DMS79 treated with DMSO at 0.1 percent for 48 hours (cell line): ENCODE data around the gene PSMA6.
"Not testable (repeated sequence)": the region's sequence is repeated elsewhere in the genome, so short reads cannot be mapped to it uniquely, and the experiment has no call there.

Source experiments
- DNase-seq: peaks from one replicate; lab custom pipeline; 2025; lab: John Stamatoyannopoulos, UW

PSMA6 gene

GRCh38 chr14:35344107-35344807, 52.1 kb downstream of the PSMA6 start:
- DNase-seq, result no peak

GRCh38 chr14:35346738-35347322, 54.6 kb downstream of the PSMA6 start:
- no peak for DNase-seq

DNA sequence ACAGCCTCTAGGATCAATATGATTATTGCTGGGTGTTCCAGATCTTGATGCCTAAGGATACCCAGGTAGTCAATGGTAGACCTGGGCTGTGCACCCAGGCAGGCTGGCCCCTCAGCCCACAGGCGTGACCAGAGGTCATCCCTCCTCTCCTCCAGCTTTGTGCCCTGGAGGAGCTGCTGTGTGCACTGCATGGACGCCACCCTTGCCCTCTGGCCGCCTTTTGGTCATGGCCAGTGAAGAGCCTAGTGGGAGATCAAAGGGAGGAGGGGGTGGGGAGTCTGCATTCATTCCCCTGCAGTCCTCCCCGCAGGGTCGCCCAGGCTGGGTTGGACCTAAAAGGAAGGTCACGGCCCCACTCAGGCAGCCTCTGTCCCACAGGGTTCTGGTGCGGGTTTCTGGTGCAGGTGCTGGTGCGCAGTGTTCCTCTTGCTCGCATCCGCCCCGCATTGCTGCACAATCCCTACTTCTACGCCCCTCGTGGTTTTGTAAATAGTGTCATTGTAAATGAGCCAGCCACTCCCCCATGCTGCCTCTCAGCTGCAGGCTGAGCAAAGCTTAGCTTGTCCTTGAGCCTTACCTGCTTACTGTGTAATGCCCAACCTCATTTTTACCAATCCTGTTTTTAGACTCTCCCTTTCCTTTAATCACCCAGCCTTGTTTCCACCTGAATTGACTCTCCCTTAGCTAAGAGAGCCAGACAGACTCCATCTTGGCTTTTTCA, 55.3 kb downstream of the PSMA6 start:
- no peak for DNase-seq

DNA sequence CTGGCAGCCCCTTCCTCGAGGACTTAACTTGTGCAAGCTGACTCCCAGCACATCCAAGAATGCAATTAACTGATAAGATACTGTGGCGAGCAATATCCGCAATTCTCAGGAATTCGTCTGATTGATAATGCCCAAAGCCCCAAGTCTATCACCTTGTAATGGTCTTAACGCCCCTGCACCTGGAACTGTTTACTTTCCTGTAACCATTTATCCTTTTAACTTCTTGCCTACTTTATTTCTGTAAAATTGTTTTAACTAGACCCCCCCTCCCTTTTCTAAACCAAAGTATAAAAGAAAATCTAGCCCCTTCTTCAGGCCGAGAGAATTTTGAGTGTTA, 55.8 kb downstream of the PSMA6 start:
- DNase-seq, result not testable (repeated sequence)

GRCh38 chr14:35349496-35350365, 57.5 kb downstream of the PSMA6 start:
- DNase-seq, result no peak

- DNase-seq, result no peak
Observed at GRCh38 chr14:35351497-35351896, 59.3 kb downstream of the PSMA6 start.

- DNase-seq, result no peak
Observed at GRCh38 chr14:35351897-35352273, 59.7 kb downstream of the PSMA6 start.

GRCh38 chr14:35352274-35353233, 60.4 kb downstream of the PSMA6 start:
- DNase-seq, result no peak

DNA sequence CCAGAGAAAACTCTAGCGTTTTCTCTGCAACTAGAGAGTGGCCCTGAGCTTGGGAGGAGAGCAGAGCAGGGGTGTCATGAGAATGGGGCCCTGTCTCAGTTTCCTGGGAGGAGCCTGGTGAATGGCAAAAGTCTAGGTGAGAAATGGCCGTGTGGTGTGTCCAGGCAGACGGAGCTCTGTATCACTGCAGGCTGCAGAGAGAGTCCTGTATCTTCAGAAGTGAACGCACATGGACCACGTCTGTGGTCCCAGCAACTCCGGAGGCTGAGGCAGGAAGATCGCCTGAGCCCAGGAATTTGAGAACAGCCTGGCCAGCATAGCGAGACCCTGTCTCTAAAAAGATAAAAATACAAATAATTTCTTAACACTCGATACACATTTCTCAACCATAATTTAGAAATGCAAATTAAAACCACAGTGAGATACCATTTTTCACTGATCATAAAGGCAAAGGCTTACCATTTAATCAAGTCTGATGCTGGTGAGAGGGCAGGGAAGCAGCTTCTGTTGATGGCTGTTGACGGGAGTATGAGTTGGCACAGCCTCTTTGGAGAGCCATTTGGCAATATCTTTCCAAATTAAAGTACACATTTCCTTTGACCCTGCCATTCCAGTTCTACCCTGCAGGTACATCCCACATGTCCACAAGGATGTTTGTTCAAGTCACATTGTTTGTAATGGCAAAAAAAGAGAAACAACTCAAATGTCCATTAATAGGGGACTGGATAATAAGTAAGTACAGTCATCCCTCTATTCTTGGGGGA, 61.4 kb downstream of the PSMA6 start:
- DNase-seq, result no peak

GRCh38 chr14:35355235-35355634, 63.1 kb downstream of the PSMA6 start:
- DNase-seq, result not testable (repeated sequence)

DNA sequence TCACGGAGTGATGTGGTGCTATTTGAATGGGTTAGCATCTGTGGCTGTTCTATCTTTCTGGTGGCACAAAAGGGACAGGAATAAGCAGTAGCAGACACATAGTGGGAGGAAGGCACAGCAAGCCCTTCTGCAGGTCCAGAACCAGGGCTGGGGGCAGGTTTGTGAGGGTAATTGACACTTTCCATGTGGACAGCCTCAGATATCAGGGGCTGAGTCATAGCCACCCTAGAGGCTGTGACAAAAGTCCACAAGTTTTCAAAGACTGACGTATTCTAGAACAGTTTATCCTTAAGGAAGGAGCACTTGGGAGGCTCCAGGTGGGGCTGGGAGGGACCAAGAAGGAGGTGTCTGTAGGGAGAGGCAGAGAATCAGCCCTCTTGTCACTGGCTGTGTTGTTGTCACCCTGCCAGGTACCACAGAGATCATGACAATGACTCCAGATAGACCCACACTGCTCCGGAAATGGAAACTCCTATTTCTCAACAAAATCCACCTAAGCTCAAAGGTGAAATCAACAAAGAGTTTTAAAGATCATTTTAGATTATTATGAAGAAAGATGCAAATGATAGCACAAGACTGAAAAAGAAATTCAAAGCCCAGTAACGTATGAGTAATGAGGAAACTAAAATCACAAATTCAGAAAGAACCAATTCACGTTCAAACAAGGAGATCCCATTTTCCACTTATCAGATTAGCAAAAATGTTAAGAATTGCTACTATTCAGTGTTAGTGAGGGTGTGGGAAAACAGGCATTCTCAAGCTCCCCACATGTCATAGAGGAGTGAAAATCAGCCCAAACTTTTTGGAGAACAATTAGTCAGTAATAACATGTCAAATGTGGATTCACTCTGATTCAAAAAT, 64.0 kb downstream of the PSMA6 start:
- no peak for DNase-seq

- not testable (repeated sequence) for DNase-seq
Observed at GRCh38 chr14:35359655-35360054, 67.5 kb downstream of the PSMA6 start.

- no peak for DNase-seq
Observed at GRCh38 chr14:35361141-35361480, 68.9 kb downstream of the PSMA6 start.

DNA sequence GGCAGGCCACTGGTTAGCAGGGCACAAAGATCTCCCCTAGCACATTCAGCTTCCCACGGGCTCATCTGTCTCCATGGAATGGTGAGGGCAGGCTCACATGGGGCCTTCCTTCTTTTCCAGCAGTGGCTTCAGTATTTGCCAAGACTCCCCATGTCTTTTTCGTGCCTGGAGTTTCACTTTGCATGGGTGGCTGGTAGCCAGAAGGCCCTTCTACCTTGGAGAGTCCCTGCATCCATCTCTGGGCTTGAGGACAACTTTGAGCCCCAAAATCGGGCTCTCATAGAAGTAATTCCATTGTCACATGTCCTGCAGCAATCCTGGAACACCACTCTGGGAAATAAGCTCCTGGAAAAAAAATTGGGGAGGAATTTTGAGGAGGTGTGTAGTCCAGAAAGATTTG, 70.3 kb downstream of the PSMA6 start:
- DNase-seq, result no peak

DNA sequence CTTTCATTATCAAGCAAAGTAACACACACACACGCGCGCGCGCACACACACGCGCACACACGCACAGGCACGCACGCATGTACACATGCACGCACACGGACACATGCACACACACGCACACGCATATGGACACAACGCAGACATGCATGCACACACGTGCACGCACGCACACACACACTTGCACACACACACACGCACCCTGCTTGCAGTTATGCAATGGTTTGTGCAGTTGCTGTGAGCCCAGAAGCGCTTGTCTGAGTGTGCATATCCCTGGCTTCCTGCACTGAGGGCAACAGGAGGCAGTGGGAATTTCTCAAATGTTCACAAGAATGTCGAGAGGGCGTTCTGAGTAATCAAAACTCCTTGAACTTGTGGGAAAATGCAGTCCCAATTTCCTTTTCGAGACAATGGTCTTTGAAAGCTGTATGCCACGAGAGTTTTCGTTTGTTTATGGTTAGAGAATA, 70.8 kb downstream of the PSMA6 start:
- DNase-seq, result no peak

DNA sequence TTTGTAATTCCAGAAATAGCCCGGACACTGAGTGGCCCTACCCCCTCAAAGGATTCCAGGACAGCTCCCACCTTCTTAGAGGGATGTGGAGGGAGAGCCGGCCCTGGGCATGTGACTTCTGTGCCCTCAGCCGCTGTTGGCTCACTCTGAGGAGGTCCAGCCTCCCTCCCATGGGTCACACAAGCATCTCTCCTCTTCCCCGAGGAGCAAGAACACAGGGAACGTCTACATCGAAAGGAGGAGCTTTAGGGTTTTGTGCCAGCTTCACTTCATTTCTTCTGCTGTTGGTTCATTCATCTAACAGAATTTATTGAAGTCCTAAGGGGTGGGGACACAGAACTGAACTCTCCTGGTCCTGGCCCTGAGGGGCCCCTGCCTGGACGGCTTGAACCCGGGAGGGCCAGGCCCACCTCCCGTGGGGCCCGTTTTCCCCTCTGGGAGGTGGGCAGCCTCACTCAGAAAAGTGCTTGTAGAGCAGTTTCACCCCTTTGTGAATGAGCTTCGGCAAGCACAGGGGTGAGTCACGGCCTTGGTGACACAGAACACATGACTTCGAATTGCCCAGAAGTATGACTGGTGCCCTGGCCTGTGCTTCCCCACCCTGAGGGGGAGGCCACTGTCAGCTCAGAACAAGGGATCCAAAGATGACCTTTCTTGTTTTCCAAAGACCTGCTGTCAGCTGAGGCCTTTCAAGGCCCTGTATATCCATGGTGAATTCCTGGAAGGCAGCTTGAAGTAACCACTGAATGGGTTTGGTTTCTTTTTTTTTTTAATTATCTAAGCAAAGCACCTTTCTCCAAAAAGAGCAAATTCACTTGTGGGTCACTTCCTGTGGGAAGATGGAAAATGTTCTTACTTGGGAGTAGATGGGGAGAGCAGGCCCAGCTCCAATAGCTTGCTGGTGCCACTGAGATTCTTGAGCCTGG, 73.2 kb downstream of the PSMA6 start:
- no peak for DNase-seq

GRCh38 chr14:35366056-35366451, 73.9 kb downstream of the PSMA6 start:
- no peak for DNase-seq

DNA sequence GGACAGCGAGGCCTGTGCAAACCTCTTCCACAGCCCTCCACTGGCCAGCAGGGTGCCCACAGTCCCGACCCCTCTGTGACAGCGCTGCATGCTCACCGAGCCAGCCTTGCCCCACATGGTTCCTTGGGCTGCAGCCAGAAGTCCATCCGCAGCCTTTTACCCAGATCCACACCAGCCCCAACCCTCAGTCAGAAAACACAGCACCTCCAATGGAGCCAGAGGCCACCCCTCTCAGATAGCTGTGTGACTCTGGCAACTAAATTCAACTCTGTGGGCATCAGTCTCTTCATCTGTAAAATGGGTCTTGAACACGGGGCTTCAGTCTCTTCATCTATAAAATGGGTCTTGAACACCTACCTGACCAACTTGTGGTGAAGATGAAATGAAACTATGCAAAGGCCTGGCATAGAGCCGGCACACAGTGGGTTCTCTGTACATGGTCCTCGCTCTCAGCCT, 74.4 kb downstream of the PSMA6 start:
- no peak for DNase-seq

- no peak for DNase-seq
Observed at GRCh38 chr14:35367056-35367372, 74.8 kb downstream of the PSMA6 start.
